ENCODE measurements around the gene DGKH. TPM values are rescaled to one million over a fixed set of nuclear protein-coding genes. Genes with fewer than 3 reads are reported as not detected.

The DGKH gene
- total RNA-seq (28.8 TPM), polyA plus RNA-seq (ENCODE audit: insufficient read depth, low read depth, low replicate concordance) (1.7 TPM)
- long read RNA-seq, donor 1 = 0 reads
- long read RNA-seq, donor 2 = 0 reads
- long read RNA-seq, donor 3, partial matches to known transcripts = 14 of 14 reads
- long read RNA-seq, donor 3, other reads (novel, unspliced or antisense) = 0 of 14 reads
- long read RNA-seq, donor 4 = 0 reads
- long read RNA-seq, donor 5 = 0 reads
- long read RNA-seq, donor 6 = 0 reads
- long read RNA-seq, donor 7, partial matches to known transcripts = 1 of 13 reads
- long read RNA-seq, donor 7, other reads (novel, unspliced or antisense) = 12 of 13 reads
- long read RNA-seq, donor 8 = 0 reads
- long read RNA-seq, donor 9 = 0 reads
- long read RNA-seq, donor 10, partial matches to known transcripts = 12 of 12 reads
- long read RNA-seq, donor 10, other reads (novel, unspliced or antisense) = 0 of 12 reads

- DNase-seq (peak in 2 of 5 donors; percentile 33 to 86), FAIRE-seq (no peak)
- H3K4me1 ChIP-seq (ENCODE audit: control insufficient read depth in 2 of 3, insufficient read depth in 2 of 3, low read depth in 1 of 3, low read length in 3 of 3) = peaks cover 0 to 6% (median 3%) of the 10 kb centered on the region in 3 donors
- H3K9ac ChIP-seq (ENCODE audit: low read length in 3 of 3) = peak within 1 kb of the TSS; percentile 68 to 87 (median 77)
- peak within 1 kb of the TSS; percentile 74 to 87 (median 83) for H3K4me3 ChIP-seq (ENCODE audit: low read length in 3 of 3)
- H3K27me3 ChIP-seq (ENCODE audit: control insufficient read depth, insufficient read depth, low read length) = no peaks in the 10 kb centered on the region
- H3K27ac ChIP-seq (ENCODE audit: low read depth in 2 of 2, low read length in 2 of 2) = peak within 1 kb of the TSS; percentile 82 to 89
- no peaks in the 10 kb centered on the region for H3K9me3 ChIP-seq (ENCODE audit: control insufficient read depth in 2 of 3, insufficient read depth in 1 of 3, low read length in 3 of 3)
- intact Hi-C loops (cut with DNase I) = no loop called here
- no peaks in the 10 kb centered on the region for H3K36me3 ChIP-seq (ENCODE audit: control insufficient read depth in 2 of 3, insufficient read depth in 3 of 3, low read length in 3 of 3)
- TF ChIP-seq CTCF (IDR thresholded peaks at IDR 0.05; ENCODE audit: borderline replicate concordance, extremely low read depth, insufficient read depth) = no peak
These were observed at the start of gene DGKH for GRCh38 chr13:42048342-42048683. TSS of gene DGKH (plus strand) at chr13:42048648. CDS start at chr13:42048774, 126 bp downstream.

- TF ChIP-seq CTCF (IDR thresholded peaks at IDR 0.05; ENCODE audit: borderline replicate concordance, extremely low read depth, insufficient read depth) = no peak
- no peak overlapping the region for H3K27ac ChIP-seq (ENCODE audit: low read depth in 2 of 2, low read length in 2 of 2)
- H3K4me3 ChIP-seq (ENCODE audit: low read length in 3 of 3) = no peak overlapping the region
- intact Hi-C loops (cut with DNase I) = no loop called here
- H3K36me3 ChIP-seq (ENCODE audit: control insufficient read depth in 2 of 3, insufficient read depth in 3 of 3, low read length in 3 of 3) = no peaks in the 10 kb centered on the region
- H3K9me3 ChIP-seq (ENCODE audit: control insufficient read depth in 2 of 3, insufficient read depth in 1 of 3, low read length in 3 of 3) = no peaks in the 10 kb centered on the region
- no peak overlapping the region for H3K9ac ChIP-seq (ENCODE audit: low read length in 3 of 3)
- H3K4me1 ChIP-seq (ENCODE audit: control insufficient read depth in 2 of 3, insufficient read depth in 2 of 3, low read depth in 1 of 3, low read length in 3 of 3) = peaks cover 0 to 2% (median 0%) of the 10 kb centered on the region in 3 donors
- H3K27me3 ChIP-seq (ENCODE audit: control insufficient read depth, insufficient read depth, low read length) = no peaks in the 10 kb centered on the region
- FAIRE-seq (no peak), DNase-seq (peak in 1 of 5 donors; percentile 16)
These were observed 47.6 kb upstream of the DGKH start for GRCh38 chr13:42000846-42001245.

GRCh38 chr13:42001580-42001979 is 46.9 kb upstream of the DGKH start:
- Histone ChIP-seq H3K27ac (ENCODE audit: low read depth in 2 of 2, low read length in 2 of 2) (no peak overlapping the region), H3K4me3 (ENCODE audit: low read length in 3 of 3) (no peak overlapping the region), H3K36me3 (ENCODE audit: control insufficient read depth in 2 of 3, insufficient read depth in 3 of 3, low read length in 3 of 3) (no peaks in the 10 kb centered on the region), H3K27me3 (ENCODE audit: control insufficient read depth, insufficient read depth, low read length) (no peaks in the 10 kb centered on the region), H3K9ac (ENCODE audit: low read length in 3 of 3) (no peak overlapping the region), H3K9me3 (ENCODE audit: control insufficient read depth in 2 of 3, insufficient read depth in 1 of 3, low read length in 3 of 3) (no peaks in the 10 kb centered on the region), H3K4me1 (ENCODE audit: control insufficient read depth in 2 of 3, insufficient read depth in 2 of 3, low read depth in 1 of 3, low read length in 3 of 3) (no peaks in the 10 kb centered on the region)
- intact Hi-C loops (cut with DNase I) = no loop called here
- no peak for TF ChIP-seq CTCF (IDR thresholded peaks at IDR 0.05; ENCODE audit: borderline replicate concordance, extremely low read depth, insufficient read depth)
- FAIRE-seq (no peak), DNase-seq (peak in 4 of 5 donors; percentile 40 to 73 (median 55))
